ENCODE results near the gene ATG5.

ATG5 gene

GRCh38 chr6:106141441-106142237, 183.9 kb downstream of the ATG5 start:
- no peak for TF ChIP-seq POLR2AphosphoS5 (IDR thresholded peaks at IDR 0.05; ENCODE audit: low read depth, low read length)
- 0 out of 2 replicates have a peak, but pooled peaks have one; percentile 10 for TF ChIP-seq POLR2A (IDR thresholded peaks at IDR 0.05; ENCODE audit: low read depth, low read length)
- DNase-seq (ENCODE audit: insufficient read length) (no peak), FAIRE-seq (peak; percentile 85)

GRCh38 chr6:106138151-106138550, 187.4 kb downstream of the ATG5 start:
- DNase-seq (ENCODE audit: insufficient read length) (no peak), FAIRE-seq (peak; percentile 44)
- TF ChIP-seq POLR2AphosphoS5 (IDR thresholded peaks at IDR 0.05; ENCODE audit: low read depth, low read length) (no peak), TAF1 (IDR thresholded peaks at IDR 0.05; ENCODE audit: borderline replicate concordance, low read depth, low read length) (no peak), POLR2A (IDR thresholded peaks at IDR 0.05; ENCODE audit: low read depth, low read length) (no peak)

GRCh38 chr6:106136845-106137244, 188.7 kb downstream of the ATG5 start:
- no peak for TF ChIP-seq POLR2A (IDR thresholded peaks at IDR 0.05; ENCODE audit: low read depth, low read length)
- TF ChIP-seq TAF1 (IDR thresholded peaks at IDR 0.05; ENCODE audit: borderline replicate concordance, low read depth, low read length) = no peak
- no peak for TF ChIP-seq POLR2AphosphoS5 (IDR thresholded peaks at IDR 0.05; ENCODE audit: low read depth, low read length)
- FAIRE-seq = no peak
- no peak for DNase-seq (ENCODE audit: insufficient read length)

GRCh38 chr6:106135911-106136571, 189.5 kb downstream of the ATG5 start:
- DNase-seq (ENCODE audit: insufficient read length) (no peak), FAIRE-seq (no peak)
- TF ChIP-seq POLR2A (IDR thresholded peaks at IDR 0.05; ENCODE audit: low read depth, low read length) (no peak), POLR2AphosphoS5 (IDR thresholded peaks at IDR 0.05; ENCODE audit: low read depth, low read length) (no peak), TAF1 (IDR thresholded peaks at IDR 0.05; ENCODE audit: borderline replicate concordance, low read depth, low read length) (no peak)

- FAIRE-seq (no peak), DNase-seq (ENCODE audit: insufficient read length) (no peak)
- TF ChIP-seq TAF1 (IDR thresholded peaks at IDR 0.05; ENCODE audit: borderline replicate concordance, low read depth, low read length) (no peak), POLR2A (IDR thresholded peaks at IDR 0.05; ENCODE audit: low read depth, low read length) (no peak), POLR2AphosphoS5 (IDR thresholded peaks at IDR 0.05; ENCODE audit: low read depth, low read length) (no peak)
These were observed 190.5 kb downstream of the ATG5 start for GRCh38 chr6:106134906-106135634.

All from GM12892 (cell line).